Spleen (tissue), 11 donors: ENCODE results near the gene TCAIM. TPM values are rescaled to one million over a fixed set of nuclear protein-coding genes. Genes with fewer than 3 reads are reported as not detected.
A peak's percentile ranks its signal among the peaks of the same experiment; 100 is the strongest.

Experiments used
- DNase-seq: peaks from one replicate; pipeline ENCODE4 v3.0.0-alpha.2; 2020
- H3K27ac ChIP-seq, 8 donors: fragments of 200-600 bp; sonication (generic) in 7 of 8; 1 replicate in 4 of 8; 2 replicates in 4 of 8; pipeline versions ENCODE4 v1.5.0 to v1.8.0; 2016 to 2021; ENCODE audit warnings: inconsistent platforms in 4 of 8, mild to moderate bottlenecking in 4 of 8, moderate library complexity in 1 of 8
- H3K27me3 ChIP-seq, 7 donors: fragments of 200-600 bp; sonication (generic) in 6 of 7; replicated peaks in 1 of 7; 1 replicate in 4 of 7; 2 replicates in 3 of 7; pipeline versions ENCODE4 v1.5.0 to v1.8.0; 2016 to 2021; ENCODE audit warnings: inconsistent platforms in 3 of 7, mild to moderate bottlenecking in 1 of 7
- H3K36me3 ChIP-seq, 6 donors: fragments of 200-600 bp; sonication (generic) in 5 of 6; 1 replicate in 4 of 6; 2 replicates in 2 of 6; pipeline versions ENCODE4 v1.5.0 to v1.8.0; 2016 to 2021; ENCODE audit warnings: inconsistent platforms in 2 of 6
- H3K4me1 ChIP-seq, 6 donors: fragments of 200-600 bp; sonication (generic) in 5 of 6; 1 replicate in 3 of 6; 2 replicates in 3 of 6; pipeline versions ENCODE4 v1.5.0 to v1.8.0; 2016 to 2021; ENCODE audit warnings: inconsistent platforms in 3 of 6
- H3K4me3 ChIP-seq, 8 donors: fragments of 200-600 bp; sonication (generic) in 7 of 8; 1 replicate in 4 of 8; 2 replicates in 4 of 8; pipeline versions ENCODE4 v1.5.0 to v1.8.0; 2016 to 2021; ENCODE audit warnings: inconsistent platforms in 4 of 8, mild to moderate bottlenecking in 4 of 8, moderate library complexity in 2 of 8
- H3K9me3 ChIP-seq, 8 donors: fragments of 200-600 bp; sonication (generic) in 7 of 8; 1 replicate in 4 of 8; 2 replicates in 4 of 8; pipeline versions ENCODE4 v1.5.0 to v1.8.0; 2016 to 2021; ENCODE audit warnings: inconsistent platforms in 4 of 8
- POLR2A ChIP-seq, 3 donors: fragments of 450-650 bp; IDR thresholded peaks; one replicate each; pipeline ENCODE4 v1.5.1; 2017; ENCODE audit warnings: antibody characterized with exemption in 3 of 3, mild to moderate bottlenecking in 1 of 3
- POLR2AphosphoS5 ChIP-seq, 3 donors: sonication (generic); formaldehyde crosslinking; IDR thresholded peaks; one replicate each; pipeline ENCODE4 v1.5.1; 2017; ENCODE audit warnings: antibody characterized with exemption in 3 of 3
- WGBS, 5 donors: extraction: QIAGEN DNeasy Blood & Tissue Kit in 3 of 5; methylation state at CpG; one replicate each; pipeline versions ENCODE4 v1.1.5 to v1.1.7; 2013 to 2018; 5-methylcytosine and 5-hydroxymethylcytosine counted together
- intact Hi-C: fragments of 100-400 bp; cut with DNase I; formaldehyde crosslinking; loops from one replicate; pipeline ENCODE4 v1.15.0; 2023; ENCODE audit warnings: low total_unique reads
- polyA plus RNA-seq, 3 donors: library from polyadenylated mRNA; stranded (reverse); fragments of 200-250 nt; gene quantifications; one replicate each; pipeline ENCODE4 v1.2.1, GENCODE V29; 2013
- total RNA-seq, 7 donors: library from RNA; depleted of rRNA in 3 of 7; stranded (reverse); fragments of >200 nt in 3 of 7; fragmentation: NEBNext Ultra II Directional in 4 of 7; extraction: Animal tissue kit (Norgen Biotek cat#: 25700) in 4 of 7; gene quantifications; one replicate each; pipeline versions ENCODE4 v1.1.0 to v1.2.1, GENCODE V29; 2016 to 2021
- TF ChIP-seq, protein P1 (sequence below), 11 experiments: fragments of 200-600 bp in 7 of 11; fragments of 450-650 bp in 4 of 11; sonication (generic) in 4 of 11; IDR thresholded peaks in 8 of 11; conservative IDR thresholded peaks in 3 of 11; 1 replicate in 7 of 11; 2 replicates in 4 of 11; pipeline versions ENCODE4 v1.4.0 to v1.8.0; 2016 to 2021; ENCODE audit warnings: antibody characterized with exemption in 11 of 11, inconsistent platforms in 4 of 11, mild to moderate bottlenecking in 1 of 11
- donor health status: healthy with polysubstance abuse.
- donor health status: DM: no; HTN: no; CAD: no; lungs with moderate emphysema.
- donor health status: DM: no; HTN: no; CAD: no.
- donor health status: Bipolar disorder and iron deficiency.
- donor health status: healthy.
- donor health status: DM: no; HTN: no; CAD: no.
- donor health status: DM: yes; HTN: yes; CAD: no.

Gene TCAIM
- total and polyA plus RNA-seq, 10 donors = 7.2 to 31.7 (median 22.9) TPM

DNA sequence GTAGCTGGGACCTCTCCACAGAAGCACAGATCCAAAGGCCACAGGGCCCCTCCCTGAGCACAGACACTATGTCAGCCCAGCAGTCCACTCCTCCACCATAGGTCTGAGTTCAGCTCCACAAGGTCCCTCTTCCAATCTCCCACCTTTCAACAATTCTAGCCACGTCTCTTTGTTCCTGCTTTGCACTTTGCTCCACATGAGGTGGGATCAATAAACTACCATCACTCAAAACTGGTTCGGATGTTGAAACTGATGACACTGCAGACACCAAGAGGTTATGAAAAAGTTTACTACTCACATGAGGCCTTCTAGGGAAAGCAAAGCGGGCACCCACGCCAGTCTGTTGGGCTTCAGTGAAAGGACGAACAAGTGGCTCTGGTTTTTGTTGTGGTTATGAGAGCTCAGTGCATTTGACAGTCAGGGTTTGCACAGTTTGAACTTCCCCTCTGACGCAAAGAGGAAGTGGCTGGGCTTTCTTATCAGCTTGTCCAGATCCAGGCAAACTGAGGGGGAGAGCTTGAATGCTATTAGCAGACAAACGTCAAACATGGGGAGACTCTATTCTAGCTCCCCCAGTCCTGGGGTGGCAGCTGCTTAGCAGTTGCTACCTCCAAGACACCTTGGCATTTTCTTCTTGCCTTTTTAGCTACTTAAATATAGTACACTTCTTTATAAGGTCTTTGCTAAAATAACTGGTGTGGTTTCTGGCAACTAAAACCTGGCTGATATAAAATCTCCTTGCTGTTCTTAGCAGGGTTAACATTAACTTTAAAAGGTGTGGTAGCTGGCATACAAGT, 101.1 kb downstream of the TCAIM start:
- Histone ChIP-seq H3K36me3 (peaks cover 0 to 34% (median 6%) of the 10 kb centered on the region in 6 donors), H3K27ac (peak overlapping the region; percentile 79 to 97 (median 96)), H3K9me3 (no peaks in the 10 kb centered on the region), H3K27me3 (no peaks in the 10 kb centered on the region), H3K4me1 (peaks cover 6 to 47% (median 23%) of the 10 kb centered on the region in 6 donors), H3K4me3 (peak overlapping the region in 4 of 8 donors; percentile 22 to 59 (median 30))
- TF ChIP-seq, protein P1, sequence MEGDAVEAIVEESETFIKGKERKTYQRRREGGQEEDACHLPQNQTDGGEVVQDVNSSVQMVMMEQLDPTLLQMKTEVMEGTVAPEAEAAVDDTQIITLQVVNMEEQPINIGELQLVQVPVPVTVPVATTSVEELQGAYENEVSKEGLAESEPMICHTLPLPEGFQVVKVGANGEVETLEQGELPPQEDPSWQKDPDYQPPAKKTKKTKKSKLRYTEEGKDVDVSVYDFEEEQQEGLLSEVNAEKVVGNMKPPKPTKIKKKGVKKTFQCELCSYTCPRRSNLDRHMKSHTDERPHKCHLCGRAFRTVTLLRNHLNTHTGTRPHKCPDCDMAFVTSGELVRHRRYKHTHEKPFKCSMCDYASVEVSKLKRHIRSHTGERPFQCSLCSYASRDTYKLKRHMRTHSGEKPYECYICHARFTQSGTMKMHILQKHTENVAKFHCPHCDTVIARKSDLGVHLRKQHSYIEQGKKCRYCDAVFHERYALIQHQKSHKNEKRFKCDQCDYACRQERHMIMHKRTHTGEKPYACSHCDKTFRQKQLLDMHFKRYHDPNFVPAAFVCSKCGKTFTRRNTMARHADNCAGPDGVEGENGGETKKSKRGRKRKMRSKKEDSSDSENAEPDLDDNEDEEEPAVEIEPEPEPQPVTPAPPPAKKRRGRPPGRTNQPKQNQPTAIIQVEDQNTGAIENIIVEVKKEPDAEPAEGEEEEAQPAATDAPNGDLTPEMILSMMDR (IDR thresholded peaks at IDR 0.05 in 8 of 11, conservative IDR thresholded peaks at IDR 0.05 in 3 of 11) = peak in 2 of 11 experiments; percentile 7 to 16
- TF ChIP-seq POLR2AphosphoS5 (IDR thresholded peaks at IDR 0.05) = peak; percentile 28 to 97 (median 47)
- TF ChIP-seq POLR2A (IDR thresholded peaks at IDR 0.05) = peak in 2 of 3 donors; percentile 59 to 79
- peak; percentile 89 for DNase-seq
- intact Hi-C loops = no loop called here
- 1 to 5% (median 2%) methylated on average over 7 of the region's 7 CpGs for WGBS, 5 donors

DNA sequence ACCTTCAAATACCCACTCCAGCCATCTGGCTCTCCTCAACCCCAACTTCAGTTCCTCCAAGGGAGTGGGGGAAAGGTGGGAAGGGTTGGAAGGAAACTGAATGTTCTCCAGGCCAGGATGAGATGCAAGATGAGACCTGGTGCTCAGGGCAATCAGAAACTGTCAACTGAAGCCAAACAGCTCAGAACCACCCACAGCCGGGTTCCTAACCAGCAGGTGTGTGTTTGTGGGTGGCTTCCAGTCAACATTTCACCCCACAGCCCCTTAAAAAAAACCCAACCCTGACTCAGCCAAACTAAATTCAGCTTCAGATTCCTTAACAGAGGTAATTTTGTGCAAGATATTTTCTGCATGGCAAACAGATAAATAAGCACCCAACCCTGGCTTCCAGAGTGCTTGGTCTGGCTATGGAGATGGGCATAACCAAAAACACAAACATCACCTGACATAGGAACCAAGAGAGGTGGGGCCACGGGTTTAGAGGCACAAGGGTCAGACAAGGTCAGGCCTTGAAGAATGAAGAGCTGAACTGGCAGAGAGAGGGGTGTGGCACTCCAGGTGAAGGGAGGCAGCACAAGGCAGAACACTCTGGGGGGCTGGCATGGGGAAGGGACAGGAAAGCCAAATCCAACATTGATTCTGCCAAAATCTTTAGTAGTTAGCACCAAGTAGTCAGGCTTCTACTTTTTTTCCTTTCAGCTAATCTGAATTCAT, 104.2 kb downstream of the TCAIM start:
- Histone ChIP-seq H3K9me3 (peaks cover 0 to 10% (median 2%) of the 10 kb centered on the region in 8 donors), H3K4me1 (peaks cover 6 to 44% (median 23%) of the 10 kb centered on the region in 6 donors), H3K4me3 (no peak overlapping the region), H3K27me3 (no peaks in the 10 kb centered on the region), H3K36me3 (peaks cover 0 to 54% (median 28%) of the 10 kb centered on the region in 6 donors), H3K27ac (peak overlapping the region in 4 of 8 donors; percentile 88 to 97 (median 96))
- no peak for DNase-seq
- TF ChIP-seq POLR2AphosphoS5 (IDR thresholded peaks at IDR 0.05) (no peak), POLR2A (IDR thresholded peaks at IDR 0.05) (no peak)
- TF ChIP-seq, protein P1 (IDR thresholded peaks at IDR 0.05 in 8 of 11, conservative IDR thresholded peaks at IDR 0.05 in 3 of 11) = no peak
- intact Hi-C loops = no loop called here
- 48 to 59% (median 50%) methylated on average over 2 of the region's 2 CpGs for WGBS, 5 donors

DNA sequence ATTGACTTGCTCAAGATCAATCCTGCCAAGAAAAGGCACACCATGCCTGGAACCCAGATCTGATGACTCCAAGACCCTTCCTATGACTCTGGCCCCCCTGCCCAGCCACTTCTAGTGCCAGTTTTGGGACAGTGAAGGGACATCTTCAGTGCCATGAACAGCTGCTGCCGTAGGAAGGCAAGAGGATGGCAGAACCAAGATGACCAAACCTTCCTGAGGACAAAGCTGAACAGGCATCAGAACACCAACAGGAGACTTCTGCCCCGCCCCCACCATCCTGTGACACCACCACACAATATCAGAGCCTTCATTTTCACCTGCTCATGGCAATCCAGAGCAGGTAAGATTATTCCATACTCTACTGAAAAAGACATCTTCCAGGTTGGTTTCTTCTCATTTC, 105.9 kb downstream of the TCAIM start:
- DNase-seq = no peak
- Histone ChIP-seq H3K9me3 (peaks cover 0 to 19% (median 2%) of the 10 kb centered on the region in 8 donors), H3K4me3 (no peak overlapping the region), H3K36me3 (peaks cover 0 to 71% (median 45%) of the 10 kb centered on the region in 6 donors), H3K27ac (no peak overlapping the region), H3K4me1 (peaks cover under 1 to 30% (median 17%) of the 10 kb centered on the region in 6 donors), H3K27me3 (no peaks in the 10 kb centered on the region)
- TF ChIP-seq, protein P1 (IDR thresholded peaks at IDR 0.05 in 8 of 11, conservative IDR thresholded peaks at IDR 0.05 in 3 of 11) = no peak
- no peak for TF ChIP-seq POLR2AphosphoS5 (IDR thresholded peaks at IDR 0.05)
- no peak for TF ChIP-seq POLR2A (IDR thresholded peaks at IDR 0.05)
- 90 to 100% (median 95%) methylated on average over 2 of the region's 2 CpGs for WGBS, 5 donors
- intact Hi-C loops = no loop called here
